SK-N-SH (cell line): ENCODE results near the gene COL17A1. TPM values are rescaled to one million over a fixed set of nuclear protein-coding genes. Genes with fewer than 3 reads are reported as not detected.

Experiments used
- CTCF ChIA-PET: fragments of 300-600, 350-600 bp; formaldehyde crosslinking; extraction: SDS; loops from one replicate; lab custom pipeline; 2021; lab: Yijun Ruan, JAX
- POLR2A ChIA-PET: fragments of 350-600 bp; sonication (Branson Sonifier 250); formaldehyde crosslinking; extraction: SDS; loops from one replicate; lab custom pipeline; 2020; ENCODE audit warnings: antibody characterized with exemption, inconsistent platforms; lab: Yijun Ruan, JAX
- DNase-seq: peaks from one replicate; pipeline ENCODE4 v3.0.0; 2012
- H2AFZ ChIP-seq: fragments of 200-600 bp; sonication (generic); 2 replicates; pipeline ENCODE4 v1.8.1; 2016; ENCODE audit warnings: antibody characterized with exemption, mild to moderate bottlenecking, low read depth
- H3F3A ChIP-seq: fragments of 200-600 bp; sonication (generic); replicated peaks from 2 replicates; pipeline ENCODE3; 2016; ENCODE audit warnings: antibody characterized with exemption, mild to moderate bottlenecking; ENCODE audit not compliant: insufficient read depth
- H3K27ac ChIP-seq, 2 experiments: fragments of 200-500 bp in 1 of 2; fragments of 200-600 bp in 1 of 2; sonication (Bioruptor generic) in 1 of 2; sonication (generic), shearing (Covaris generic) in 1 of 2; 2 replicates each; pipeline versions ENCODE4 v1.5.1 to v1.6.1; 2014 to 2016; ENCODE audit warnings: low read depth in 2 of 2, inconsistent platforms in 1 of 2, low read length in 1 of 2, mild to moderate bottlenecking in 1 of 2, mixed read lengths in 1 of 2
- H3K27me3 ChIP-seq: fragments of 200-600 bp; sonication (generic), shearing (Covaris generic); 2 replicates; pipeline ENCODE4 v1.6.1; 2016; ENCODE audit warnings: mixed run types; ENCODE audit not compliant: insufficient read depth
- H3K36me3 ChIP-seq, 2 experiments: fragments of 200-500 bp in 1 of 2; fragments of 200-600 bp in 1 of 2; sonication (Bioruptor generic) in 1 of 2; sonication (generic) in 1 of 2; replicated peaks in 1 of 2; 2 replicates each; pipeline versions ENCODE3 to v1.5.1; 2014 to 2016; ENCODE audit warnings: low read length in 1 of 2, mild to moderate bottlenecking in 1 of 2; ENCODE audit not compliant: insufficient read depth in 2 of 2, control insufficient read depth in 1 of 2
- H3K4me1 ChIP-seq, 2 experiments: fragments of 200-500 bp in 1 of 2; fragments of 200-600 bp in 1 of 2; sonication (Bioruptor generic) in 1 of 2; sonication (generic), shearing (Covaris generic) in 1 of 2; 2 replicates each; pipeline versions ENCODE4 v1.5.1 to v1.6.1; 2014 to 2016; ENCODE audit warnings: low read depth in 1 of 2, low read length in 1 of 2, mixed run types in 1 of 2; ENCODE audit not compliant: insufficient read depth in 2 of 2, control insufficient read depth in 1 of 2
- H3K4me2 ChIP-seq: fragments of 200-600 bp; sonication (generic), shearing (Covaris generic); 2 replicates; pipeline ENCODE4 v1.6.1; 2017; ENCODE audit warnings: mixed run types
- H3K4me3 ChIP-seq, 2 experiments: fragments of 200-500 bp in 1 of 2; fragments of 200-600 bp in 1 of 2; sonication (Bioruptor generic) in 1 of 2; sonication (generic), shearing (Covaris generic) in 1 of 2; 2 replicates each; pipeline versions ENCODE4 v1.5.1 to v1.8.1; 2014 to 2016; ENCODE audit warnings: low read depth in 2 of 2, inconsistent platforms in 1 of 2, low read length in 1 of 2, mild to moderate bottlenecking in 1 of 2, mixed read lengths in 1 of 2, moderate library complexity in 1 of 2
- H3K79me2 ChIP-seq: fragments of 200-600 bp; sonication (generic); 2 replicates; pipeline ENCODE4 v1.8.1; 2017; ENCODE audit warnings: mild to moderate bottlenecking; ENCODE audit not compliant: insufficient read depth
- H3K9ac ChIP-seq: fragments of 200-600 bp; sonication (generic); 2 replicates; pipeline ENCODE4 v1.6.1; 2017; ENCODE audit warnings: mixed run types
- H3K9me2 ChIP-seq: fragments of 200-600 bp; sonication (generic); 2 replicates; pipeline ENCODE4 v1.6.1; 2017; ENCODE audit warnings: mixed run types
- H3K9me3 ChIP-seq: fragments of 200-600 bp; sonication (generic); 2 replicates; pipeline ENCODE4 v1.6.1; 2017; ENCODE audit warnings: mixed run types, mild to moderate bottlenecking, moderate library complexity
- H4K20me1 ChIP-seq: fragments of 200-600 bp; sonication (generic); 2 replicates; pipeline ENCODE4 v1.6.1; 2017; ENCODE audit warnings: mild to moderate bottlenecking, mixed run types; ENCODE audit not compliant: insufficient read depth
- CHD2 ChIP-seq: fragments of 150-350 bp; IDR thresholded peaks from 2 replicates; pipeline ENCODE4 v1.6.1; 2018; ENCODE audit warnings: low read length; ENCODE audit not compliant: partially characterized antibody
- EP300 ChIP-seq, 2 experiments: IDR thresholded peaks; 2 replicates each; pipeline versions ENCODE4 v1.4.0 to v1.6.1; 2012; ENCODE audit warnings: borderline replicate concordance in 1 of 2, low read depth in 1 of 2, low read length in 1 of 2
- EZH2phosphoT487 ChIP-seq: fragments of 200-600 bp; sonication (generic); IDR thresholded peaks from 2 replicates; pipeline ENCODE4 v1.6.1; 2017; ENCODE audit warnings: low read depth, mixed run types, mild to moderate bottlenecking, antibody characterized with exemption, moderate library complexity, borderline replicate concordance
- FOXJ3 ChIP-seq: sonication (generic); formaldehyde crosslinking; IDR thresholded peaks from 2 replicates; pipeline ENCODE4 v1.5.1; 2020; ENCODE audit warnings: mild to moderate bottlenecking, missing genetic modification reagents
- MEF2A ChIP-seq: IDR thresholded peaks from 2 replicates; pipeline ENCODE4 v1.4.0; 2012; ENCODE audit warnings: low read depth, borderline replicate concordance
- NFIC ChIP-seq: IDR thresholded peaks from 2 replicates; pipeline ENCODE4 v1.4.0; 2012; ENCODE audit warnings: borderline replicate concordance
- NRF1 ChIP-seq: IDR thresholded peaks from 2 replicates; pipeline ENCODE4 v1.6.1; 2012; ENCODE audit warnings: low read depth, mild to moderate bottlenecking, low read length
- POLR2AphosphoS5 ChIP-seq: IDR thresholded peaks from 2 replicates; pipeline ENCODE4 v1.6.1; 2012; ENCODE audit warnings: low read depth, low read length
- RAD21 ChIP-seq: IDR thresholded peaks from 2 replicates; pipeline ENCODE4 v1.6.1; 2012; ENCODE audit warnings: mild to moderate bottlenecking, low read length
- TAF1 ChIP-seq: IDR thresholded peaks from 2 replicates; pipeline ENCODE4 v1.6.1; 2012; ENCODE audit warnings: low read depth, mild to moderate bottlenecking, low read length, moderate library complexity, borderline replicate concordance
- TCF12 ChIP-seq: IDR thresholded peaks from 2 replicates; pipeline ENCODE4 v1.4.0; 2012
- WGBS: methylation state at CpG from one replicate; pipeline ENCODE4 v1.1.6; 2017; ENCODE audit warnings: low lambda C conversion rate; 5-methylcytosine and 5-hydroxymethylcytosine counted together
- polyA plus RNA-seq, 3 experiments: library from polyadenylated mRNA; depleted of rRNA; stranded (reverse); fragments of >200 nt; gene quantifications; 2 replicates each; pipeline ENCODE4 v1.2.3, GENCODE V29; 2012
- TF ChIP-seq, protein P1 (sequence below): IDR thresholded peaks from 2 replicates; pipeline ENCODE4 v1.6.1; 2012; ENCODE audit warnings: mild to moderate bottlenecking, low read depth, low read length, moderate library complexity

Gene COL17A1
- polyA plus RNA-seq, 1 of the 3 experiments (the other 2 are of a cell fraction) = 0.12 TPM

DNA sequence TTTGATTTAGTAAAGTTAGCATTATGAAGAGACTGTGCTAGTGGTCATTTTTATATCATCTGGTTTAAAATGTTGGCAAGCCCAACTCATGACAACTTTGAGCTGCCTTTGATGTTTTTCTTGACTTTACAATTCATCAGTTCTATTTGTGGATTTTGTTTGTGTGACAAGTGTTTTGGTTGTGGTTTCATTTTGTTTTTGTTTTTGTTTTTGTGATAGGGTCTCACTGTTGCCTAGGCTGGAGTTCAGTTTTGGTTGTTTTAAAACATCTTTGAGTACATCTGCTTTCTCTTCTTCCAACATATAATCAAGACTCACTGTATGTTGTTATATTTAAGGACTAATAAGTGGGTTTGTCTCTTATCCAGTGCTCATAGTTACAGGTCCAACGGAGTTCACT is 18.7 kb upstream of the COL17A1 start:
- Histone ChIP-seq H3K27me3 (no peaks in the 10 kb centered on the region), H3K9me3 (no peaks in the 10 kb centered on the region), H2AFZ (no peak overlapping the region), H4K20me1 (no peaks in the 10 kb centered on the region), H3K79me2 (no peaks in the 10 kb centered on the region), H3K36me3 (no peaks in the 10 kb centered on the region), H3K27ac (no peak overlapping the region), H3K4me2 (no peak overlapping the region), H3F3A (peaks cover 8% of the 10 kb centered on the region), H3K9me2 (no peaks in the 10 kb centered on the region), H3K9ac (no peak overlapping the region), H3K4me1 (no peaks in the 10 kb centered on the region), H3K4me3 (no peak overlapping the region)
- 0% methylated on average over 1 of the region's 1 CpG for WGBS
- ChIA-PET POLR2A (no interaction called here), CTCF (interaction anchor here (3.0 kb wide), 1 partner anchor 17 kb away, joined by 13 read pairs; the partner anchor contains the start of gene SFR1)
- DNase-seq = no peak
- no peak for TF ChIP-seq TCF12

DNA sequence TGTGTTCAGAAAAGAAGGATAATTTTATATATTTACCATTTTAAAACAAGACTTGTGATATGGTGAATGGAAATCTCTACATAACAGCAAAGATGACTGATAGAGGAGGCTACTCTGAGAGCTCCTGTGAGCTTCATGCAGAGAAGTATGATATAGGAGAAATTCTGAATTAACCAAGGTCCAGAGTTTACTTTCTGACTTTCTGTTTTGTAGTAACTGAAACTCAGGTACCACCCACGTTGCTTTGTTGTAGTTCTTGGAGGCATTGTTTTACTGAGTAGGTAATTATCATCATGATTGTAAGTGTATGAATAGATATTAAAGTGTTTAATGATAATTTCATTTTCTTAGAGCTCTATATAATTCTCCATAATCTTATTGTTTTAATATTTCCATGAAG is 18.3 kb upstream of the COL17A1 start:
- Histone ChIP-seq H3K9me2 (no peaks in the 10 kb centered on the region), H3K27ac (no peak overlapping the region), H3K9me3 (no peaks in the 10 kb centered on the region), H2AFZ (no peak overlapping the region), H3K4me2 (no peak overlapping the region), H3F3A (peaks cover 3% of the 10 kb centered on the region), H3K36me3 (no peaks in the 10 kb centered on the region), H3K4me3 (no peak overlapping the region), H4K20me1 (no peaks in the 10 kb centered on the region), H3K9ac (no peak overlapping the region), H3K27me3 (no peaks in the 10 kb centered on the region), H3K79me2 (no peaks in the 10 kb centered on the region), H3K4me1 (no peaks in the 10 kb centered on the region)
- WGBS = 14% methylated on average over 1 of the region's 1 CpG
- no peak for TF ChIP-seq EP300 (IDR thresholded peaks at IDR 0.05; ENCODE audit: borderline replicate concordance in 1 of 2, low read depth in 1 of 2, low read length in 1 of 2)
- TF ChIP-seq RAD21 = no peak
- no peak for TF ChIP-seq TCF12
- TF ChIP-seq POLR2AphosphoS5 = no peak
- ChIA-PET CTCF (interaction anchor here (3.0 kb wide), 1 partner anchor 18 kb away, joined by 13 read pairs; the partner anchor contains the start of gene SFR1), POLR2A (no interaction called here)
- no peak for DNase-seq

DNA sequence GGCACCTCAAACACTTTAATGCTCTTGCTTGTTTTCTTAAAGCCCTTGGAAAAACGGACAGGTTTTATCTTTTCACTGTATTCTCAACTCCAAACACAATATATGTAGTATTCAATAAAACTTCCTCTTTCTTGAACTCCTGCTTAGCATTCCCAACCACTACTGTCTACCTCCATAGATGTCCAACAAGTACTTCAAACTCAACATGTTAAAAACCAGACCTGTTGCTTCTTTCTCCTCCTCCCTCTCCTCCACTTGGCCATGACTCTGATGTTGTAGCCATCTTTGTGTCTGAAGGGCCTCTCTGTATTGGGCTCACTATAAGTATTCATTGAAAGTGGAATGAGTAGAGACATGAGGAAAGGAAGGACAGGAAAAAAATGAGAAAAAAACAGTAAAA is 16.2 kb upstream of the COL17A1 start:
- Histone ChIP-seq H3K27me3 (no peaks in the 10 kb centered on the region), H3K9me3 (no peaks in the 10 kb centered on the region; the same call in 1 of the 2 replicates), H3F3A (no peaks in the 10 kb centered on the region), H3K4me2 (no peak overlapping the region)
- TF ChIP-seq NRF1 = no peak
- no peak for TF ChIP-seq EZH2phosphoT487
- TF ChIP-seq, protein P1, sequence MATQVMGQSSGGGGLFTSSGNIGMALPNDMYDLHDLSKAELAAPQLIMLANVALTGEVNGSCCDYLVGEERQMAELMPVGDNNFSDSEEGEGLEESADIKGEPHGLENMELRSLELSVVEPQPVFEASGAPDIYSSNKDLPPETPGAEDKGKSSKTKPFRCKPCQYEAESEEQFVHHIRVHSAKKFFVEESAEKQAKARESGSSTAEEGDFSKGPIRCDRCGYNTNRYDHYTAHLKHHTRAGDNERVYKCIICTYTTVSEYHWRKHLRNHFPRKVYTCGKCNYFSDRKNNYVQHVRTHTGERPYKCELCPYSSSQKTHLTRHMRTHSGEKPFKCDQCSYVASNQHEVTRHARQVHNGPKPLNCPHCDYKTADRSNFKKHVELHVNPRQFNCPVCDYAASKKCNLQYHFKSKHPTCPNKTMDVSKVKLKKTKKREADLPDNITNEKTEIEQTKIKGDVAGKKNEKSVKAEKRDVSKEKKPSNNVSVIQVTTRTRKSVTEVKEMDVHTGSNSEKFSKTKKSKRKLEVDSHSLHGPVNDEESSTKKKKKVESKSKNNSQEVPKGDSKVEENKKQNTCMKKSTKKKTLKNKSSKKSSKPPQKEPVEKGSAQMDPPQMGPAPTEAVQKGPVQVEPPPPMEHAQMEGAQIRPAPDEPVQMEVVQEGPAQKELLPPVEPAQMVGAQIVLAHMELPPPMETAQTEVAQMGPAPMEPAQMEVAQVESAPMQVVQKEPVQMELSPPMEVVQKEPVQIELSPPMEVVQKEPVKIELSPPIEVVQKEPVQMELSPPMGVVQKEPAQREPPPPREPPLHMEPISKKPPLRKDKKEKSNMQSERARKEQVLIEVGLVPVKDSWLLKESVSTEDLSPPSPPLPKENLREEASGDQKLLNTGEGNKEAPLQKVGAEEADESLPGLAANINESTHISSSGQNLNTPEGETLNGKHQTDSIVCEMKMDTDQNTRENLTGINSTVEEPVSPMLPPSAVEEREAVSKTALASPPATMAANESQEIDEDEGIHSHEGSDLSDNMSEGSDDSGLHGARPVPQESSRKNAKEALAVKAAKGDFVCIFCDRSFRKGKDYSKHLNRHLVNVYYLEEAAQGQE = no peak
- TF ChIP-seq MEF2A = no peak
- no peak for TF ChIP-seq NFIC
- TF ChIP-seq CHD2 = no peak
- TF ChIP-seq TAF1 = no peak
- TF ChIP-seq POLR2AphosphoS5 = no peak
- no peak for TF ChIP-seq FOXJ3 (CRISPR knock-in tag)
- TF ChIP-seq, all 33 proteins: peak for 0
- Histone ChIP-seq H3K79me2 (no peaks in the 10 kb centered on the region), H3K9ac (no peak overlapping the region), H3K4me1 (no peaks in the 10 kb centered on the region), H3K27ac (no peak overlapping the region), H4K20me1 (no peaks in the 10 kb centered on the region), H2AFZ (no peak overlapping the region), H3K4me3 (no peak overlapping the region), H3K9me2 (no peaks in the 10 kb centered on the region), H3K36me3 (no peaks in the 10 kb centered on the region)
- 30% methylated on average over 1 of the region's 1 CpG for WGBS
- POLR2A ChIA-PET = no interaction called here
- CTCF ChIA-PET = no interaction called here
- DNase-seq = no peak
